GM19397 (cell line): ENCODE measurements around the gene CYB561.
"Not testable (repeated sequence)": the region's sequence is repeated elsewhere in the genome, so short reads cannot be mapped to it uniquely, and the experiment has no call there.

Source experiments
- ATAC-seq: cut with Tn5 transposase; IDR thresholded peaks from one replicate; pipeline ENCODE4 v1.9.1; 2021; ENCODE audit warnings: mild to moderate bottlenecking, moderate library complexity; ENCODE audit not compliant: unreplicated experiment

CYB561 gene

DNA sequence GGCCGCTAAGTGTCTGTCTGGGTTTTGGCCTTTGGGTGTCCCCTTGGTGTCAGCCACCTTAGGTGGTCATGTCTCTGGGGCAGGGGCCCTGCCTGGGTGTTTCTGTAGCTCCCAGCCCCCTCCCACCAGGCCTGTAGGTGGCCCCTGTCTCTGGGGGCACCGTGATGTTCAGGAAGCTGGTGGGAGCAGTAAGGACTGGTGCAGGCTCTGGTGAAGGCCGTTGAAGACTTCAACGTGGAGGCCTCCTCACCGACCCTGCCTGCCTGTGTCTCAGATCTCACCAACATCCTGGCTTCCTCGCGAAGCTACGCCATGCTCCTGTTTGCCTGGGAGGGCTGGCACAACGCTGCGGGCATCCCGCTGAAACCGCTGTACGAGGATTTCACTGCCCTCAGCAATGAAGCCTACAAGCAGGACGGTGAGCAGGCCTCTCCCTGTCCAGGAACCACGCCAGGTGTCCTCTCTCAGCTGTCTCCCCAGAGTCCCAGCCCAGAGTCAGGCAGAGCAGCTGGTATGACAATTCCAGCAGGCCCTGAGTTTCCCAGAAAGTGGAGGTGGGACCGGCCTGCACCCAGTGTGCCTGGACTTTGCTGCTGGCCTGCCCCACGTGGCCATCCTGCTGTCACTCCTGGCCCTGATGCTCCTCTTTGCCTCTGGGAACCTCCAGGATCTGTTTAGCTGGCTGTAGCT is 33.5 kb upstream of the CYB561 start:
- no peak for ATAC-seq

DNA sequence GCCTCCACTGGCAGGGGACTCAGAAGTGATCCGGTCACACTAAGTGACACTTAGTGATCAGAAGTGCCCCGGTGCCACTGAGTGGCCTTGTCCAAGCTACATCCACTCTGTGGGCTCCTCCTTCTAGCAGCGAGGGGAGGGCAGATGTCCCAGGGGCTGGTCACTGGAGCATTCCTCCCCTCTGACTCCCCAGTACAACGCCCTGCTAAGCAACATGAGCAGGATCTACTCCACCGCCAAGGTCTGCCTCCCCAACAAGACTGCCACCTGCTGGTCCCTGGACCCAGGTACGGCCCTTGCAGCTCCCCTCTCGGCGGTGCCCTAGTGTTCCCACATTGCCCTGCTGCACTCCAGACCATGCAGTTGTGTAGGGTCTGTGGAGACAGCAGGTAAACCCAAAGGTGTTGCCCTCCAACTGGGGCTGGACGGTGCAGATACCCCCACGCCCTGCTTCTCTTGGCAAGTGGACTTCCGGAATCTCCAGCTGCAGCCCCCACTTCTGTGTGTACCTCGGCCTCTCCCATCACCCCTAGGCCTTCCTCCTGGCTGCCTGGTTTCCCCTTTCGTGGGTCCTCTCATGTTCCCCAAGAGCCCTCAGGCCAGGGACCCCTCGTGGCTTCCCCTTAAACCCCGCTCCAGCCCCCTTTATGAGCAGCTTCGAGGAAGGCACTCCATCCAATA is 32.8 kb upstream of the CYB561 start:
- no peak for ATAC-seq

DNA sequence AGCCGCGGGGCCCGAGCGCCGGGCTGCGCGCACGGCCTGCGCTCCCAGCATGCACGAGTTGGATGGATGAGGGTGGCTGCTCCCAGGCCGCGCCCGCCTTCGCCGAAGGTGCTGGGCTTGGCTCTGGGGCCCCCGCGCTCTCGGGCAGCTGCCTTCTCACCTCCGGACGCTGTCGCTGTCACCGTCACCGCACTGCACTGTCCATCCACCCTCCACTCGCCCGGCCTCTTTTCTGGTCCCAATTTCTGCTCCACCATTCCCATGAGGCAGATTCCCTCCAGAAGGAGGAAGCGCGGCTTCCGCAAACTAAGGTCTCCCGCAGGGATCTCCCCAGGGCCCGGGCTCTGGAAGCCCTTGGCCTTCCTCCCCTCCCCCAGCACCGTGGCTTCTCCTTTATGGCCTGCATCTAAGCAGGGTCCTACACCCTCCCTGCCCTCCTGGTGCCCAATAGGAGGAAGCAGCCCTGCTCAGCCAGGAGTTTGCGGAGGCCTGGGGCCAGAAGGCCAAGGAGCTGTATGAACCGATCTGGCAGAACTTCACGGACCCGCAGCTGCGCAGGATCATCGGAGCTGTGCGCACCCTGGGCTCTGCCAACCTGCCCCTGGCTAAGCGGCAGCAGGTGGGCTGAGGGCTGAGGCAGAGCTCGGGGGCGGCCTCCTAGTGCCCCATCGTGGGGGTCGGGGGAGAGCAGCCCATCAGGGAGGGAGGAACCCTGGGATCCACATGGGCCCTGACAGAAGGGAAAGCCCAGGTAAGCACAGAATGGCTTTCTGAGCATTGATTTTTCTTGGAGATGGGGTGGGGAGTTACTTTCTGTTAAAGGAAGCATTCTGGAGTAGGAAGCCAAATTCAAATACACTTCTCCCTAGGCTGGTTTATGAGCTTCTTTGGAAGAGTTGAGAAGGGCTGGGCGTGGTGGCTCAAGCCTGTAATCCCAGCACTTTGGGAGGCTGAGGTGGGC is 31.7 kb upstream of the CYB561 start:
- ATAC-seq, result no peak

DNA sequence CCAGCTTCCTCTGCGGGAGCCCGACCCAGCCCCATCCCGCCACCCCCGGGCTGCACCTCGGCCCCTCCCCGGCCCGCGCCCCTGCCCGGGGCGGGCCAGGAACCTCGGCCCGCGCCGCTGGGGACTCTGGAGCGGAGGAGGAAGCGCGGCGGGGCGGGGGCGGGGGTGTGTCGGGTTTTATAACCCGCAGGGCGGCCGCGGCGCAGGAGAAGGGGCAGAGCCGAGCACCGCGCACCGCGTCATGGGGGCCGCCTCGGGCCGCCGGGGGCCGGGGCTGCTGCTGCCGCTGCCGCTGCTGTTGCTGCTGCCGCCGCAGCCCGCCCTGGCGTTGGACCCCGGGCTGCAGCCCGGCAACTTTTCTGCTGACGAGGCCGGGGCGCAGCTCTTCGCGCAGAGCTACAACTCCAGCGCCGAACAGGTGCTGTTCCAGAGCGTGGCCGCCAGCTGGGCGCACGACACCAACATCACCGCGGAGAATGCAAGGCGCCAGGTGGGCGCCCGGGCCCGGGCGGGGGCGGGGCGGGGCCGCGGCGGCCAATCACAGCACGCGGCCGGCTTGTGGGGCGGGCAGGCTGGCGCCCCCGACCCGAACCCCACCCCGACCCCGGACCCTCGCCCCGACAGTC is 30.9 kb upstream of the CYB561 start, which contains the start of gene ACE:
TSS of gene ACE (plus strand) at position 208 of the 626 bp plus-strand sequence. CDS start at position 242, 34 bp downstream.
- no peak for ATAC-seq

DNA sequence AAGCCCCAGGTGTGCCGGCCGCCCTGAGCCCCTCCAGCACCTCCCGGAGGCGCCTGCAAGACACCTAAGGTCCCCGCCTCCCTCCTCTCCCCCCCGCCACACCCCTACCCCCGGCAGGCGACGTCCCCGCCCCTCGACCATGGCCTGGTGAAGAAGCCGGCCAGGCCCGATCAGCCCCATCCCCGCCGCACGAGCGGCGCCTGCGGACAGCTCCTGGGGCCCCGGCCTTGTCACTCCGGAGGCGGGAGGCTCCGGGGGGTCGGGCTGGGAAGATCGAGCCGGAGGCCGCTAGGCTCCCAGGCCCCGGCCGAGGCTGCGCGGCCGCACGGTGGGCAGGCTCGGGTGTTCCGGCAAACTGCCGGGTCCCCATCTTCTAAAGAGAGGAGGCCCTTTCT is 30.4 kb upstream of the CYB561 start:
- ATAC-seq, result no peak

DNA sequence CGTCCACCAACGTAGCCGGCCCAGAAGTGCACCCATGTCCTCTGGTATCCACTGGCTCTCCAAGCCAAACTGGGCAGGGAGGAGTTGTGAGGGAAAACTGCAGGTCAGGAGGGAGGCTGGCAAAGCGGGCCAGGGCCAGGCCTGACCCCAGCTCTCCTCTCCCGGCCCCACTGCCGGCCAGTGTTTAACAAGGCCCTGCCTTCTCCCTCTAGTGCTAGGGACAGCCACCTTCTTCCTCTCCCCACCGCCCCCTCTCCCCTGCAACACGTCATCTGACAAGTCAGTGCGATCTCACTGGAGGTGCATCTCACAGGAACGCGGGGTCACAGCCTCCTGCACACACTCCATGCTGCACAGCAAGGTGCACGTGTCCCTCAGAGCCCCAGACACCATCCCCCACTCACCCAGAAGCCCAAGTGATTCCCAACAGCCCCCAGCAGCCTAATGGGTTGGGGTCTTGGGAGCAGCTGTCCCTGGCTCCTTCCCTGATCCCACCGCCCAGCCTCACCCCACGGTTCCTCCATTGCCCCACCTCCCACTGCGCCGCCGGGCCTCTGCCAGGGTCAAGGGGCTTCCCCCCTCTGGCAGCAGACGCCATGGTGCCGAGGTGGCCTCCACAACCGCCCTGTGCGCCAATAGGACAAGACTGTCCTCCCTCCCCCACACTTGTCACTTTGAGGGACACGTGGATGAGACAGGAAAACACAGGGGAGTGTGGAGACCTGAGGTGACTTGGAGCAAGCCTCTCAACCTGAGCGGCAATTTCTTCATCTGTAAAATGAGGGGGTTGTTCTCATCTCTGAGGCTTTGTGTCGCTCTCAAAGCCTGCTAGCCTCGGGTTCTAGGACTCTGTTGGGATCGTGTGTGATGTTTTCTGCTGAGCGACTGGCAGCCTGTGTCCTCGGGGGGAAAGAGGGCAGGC is 29.6 kb upstream of the CYB561 start:
- ATAC-seq, result no peak

DNA sequence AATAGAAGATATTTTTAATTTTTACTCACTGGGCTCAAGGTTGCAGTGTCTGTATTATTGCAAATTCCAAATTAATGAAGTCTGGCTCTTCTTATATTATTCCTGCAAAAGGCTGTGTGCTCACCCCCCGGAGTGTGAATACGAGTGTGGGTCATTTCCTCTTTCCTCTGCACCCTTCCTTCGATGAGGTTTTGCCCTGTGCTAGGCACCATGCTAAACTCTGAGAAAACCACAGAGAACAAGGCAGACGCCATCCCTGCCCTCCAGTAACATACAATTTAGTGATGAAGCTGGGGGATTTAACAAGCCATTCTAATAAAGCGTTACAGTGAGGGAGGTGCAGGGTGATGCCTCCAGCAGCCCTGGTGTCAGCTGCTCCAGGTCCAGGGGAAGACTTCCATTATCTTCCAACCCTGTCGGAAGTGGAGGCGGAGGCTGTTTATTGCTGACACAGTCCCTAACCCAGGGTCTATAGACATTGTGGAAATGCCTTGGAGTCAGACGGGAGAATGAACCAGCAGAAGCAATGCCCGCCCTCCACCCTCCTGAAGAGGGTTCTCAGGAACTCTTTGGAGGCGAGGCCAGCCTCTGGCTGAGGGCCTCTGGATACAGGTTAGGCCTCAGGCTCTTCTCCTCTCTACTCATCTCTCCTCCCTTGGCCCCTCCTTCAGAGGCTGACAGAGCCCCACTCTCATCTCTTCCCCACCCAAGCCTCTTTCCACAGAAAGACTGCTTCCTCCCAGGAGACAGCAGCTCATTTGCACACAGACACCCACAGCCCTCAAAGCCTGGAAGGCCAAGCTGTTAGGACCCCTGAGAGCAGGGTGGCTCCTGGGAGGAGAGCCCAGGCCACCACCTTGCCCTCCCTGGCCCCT is 28.7 kb upstream of the CYB561 start:
- no peak for ATAC-seq

DNA sequence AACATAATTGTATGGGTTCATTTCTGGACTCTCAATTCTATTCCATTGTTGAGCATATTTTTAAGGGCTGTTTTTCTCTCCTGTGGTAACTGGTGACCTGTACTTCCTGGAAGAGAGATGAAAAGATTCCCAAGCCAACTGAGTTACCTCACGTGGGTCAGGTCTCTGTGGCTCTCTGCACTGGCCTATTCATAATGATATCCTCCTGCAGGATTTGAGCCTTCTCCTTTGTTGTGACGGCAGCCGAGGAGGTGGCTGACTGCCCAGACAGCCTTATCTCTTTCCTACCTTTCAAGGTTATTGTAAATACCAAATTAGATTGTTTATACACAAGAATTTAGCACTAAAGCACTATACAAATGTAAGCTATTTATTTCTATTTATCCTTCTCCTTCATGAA is 28.1 kb upstream of the CYB561 start:
- no peak for ATAC-seq

DNA sequence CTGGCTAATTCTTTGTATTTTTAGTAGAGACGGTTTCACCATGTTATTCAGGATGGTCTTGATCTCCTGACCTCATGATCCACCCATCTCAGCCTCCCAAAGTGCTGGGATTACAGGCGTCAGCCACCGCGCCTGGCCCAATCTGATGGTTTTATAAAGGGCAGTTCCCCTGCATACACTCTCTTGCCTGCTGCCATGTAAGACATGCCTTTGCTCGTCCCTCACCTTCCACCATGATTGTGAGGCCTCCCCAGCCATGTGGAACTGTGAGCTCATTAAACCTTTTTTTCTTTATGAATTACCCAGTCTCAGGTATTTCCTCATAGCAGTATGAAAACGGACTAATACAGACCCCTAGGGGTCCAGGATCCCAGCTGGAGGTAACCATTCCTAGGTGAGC is 22.0 kb upstream of the CYB561 start:
- ATAC-seq, result not testable (repeated sequence)

DNA sequence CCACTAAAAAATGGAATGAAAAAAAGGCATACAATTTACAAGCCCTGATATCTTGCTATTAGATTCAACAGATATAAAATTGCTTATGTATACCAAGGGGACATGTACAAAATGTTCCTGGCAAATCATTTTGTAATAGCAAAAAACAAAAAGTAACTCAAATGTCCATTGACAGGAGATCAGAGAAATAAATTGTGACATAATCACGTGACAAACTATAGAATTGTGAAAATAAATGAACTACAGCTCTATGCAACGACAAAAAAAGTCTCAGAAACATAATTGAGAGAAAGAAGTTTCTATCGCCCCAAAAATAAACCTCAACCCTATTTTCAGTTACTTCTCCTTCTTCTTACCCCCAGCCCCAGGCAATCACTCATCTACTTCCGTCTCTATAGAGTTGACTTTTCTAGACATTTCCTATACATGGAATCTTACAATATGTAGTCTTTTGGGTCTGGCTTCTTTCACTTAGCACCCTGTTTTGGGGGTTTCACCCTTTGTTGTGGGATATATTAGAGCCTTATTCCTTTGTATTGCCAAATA is 18.7 kb upstream of the CYB561 start:
- ATAC-seq, result no peak

DNA sequence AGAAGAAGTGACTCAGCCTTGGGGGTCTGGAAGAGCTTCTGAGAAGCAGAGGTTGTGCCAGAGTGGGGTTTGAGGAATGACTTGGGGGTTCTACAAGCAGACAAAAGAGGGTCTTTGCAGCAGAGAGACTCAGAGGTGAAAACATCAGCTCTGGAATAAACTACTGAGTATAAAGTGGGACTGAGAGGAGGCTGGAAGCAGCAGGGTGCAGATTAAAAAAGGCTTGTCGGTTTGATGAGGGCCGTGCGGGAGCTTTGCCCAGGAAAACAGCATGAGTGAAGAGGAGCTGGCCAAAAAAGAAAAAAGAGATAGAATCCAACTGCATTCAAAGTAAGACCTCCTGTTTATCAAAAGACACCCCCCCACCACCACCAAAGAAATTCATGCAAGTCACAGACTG is 17.7 kb upstream of the CYB561 start:
- no peak for ATAC-seq

DNA sequence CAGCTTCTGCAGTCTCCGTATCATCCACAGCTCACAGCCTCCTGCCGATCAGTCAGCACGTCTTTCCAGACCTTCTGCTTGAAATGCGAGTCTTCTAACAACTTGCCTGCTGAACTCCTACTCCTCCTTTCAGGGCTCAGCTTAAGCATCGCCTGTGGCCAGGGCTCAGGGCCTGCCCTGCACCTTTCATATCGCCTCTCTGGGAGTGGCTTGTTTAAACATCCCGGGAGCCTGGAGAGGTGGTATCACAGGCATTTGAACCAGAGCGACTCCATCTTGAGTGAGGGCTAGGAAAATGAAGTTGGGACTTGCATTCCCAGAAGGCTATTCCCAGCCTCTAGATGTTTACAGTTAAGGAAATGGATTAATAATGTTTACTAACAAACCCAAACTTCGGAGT is 13.9 kb upstream of the CYB561 start:
- no peak for ATAC-seq

DNA sequence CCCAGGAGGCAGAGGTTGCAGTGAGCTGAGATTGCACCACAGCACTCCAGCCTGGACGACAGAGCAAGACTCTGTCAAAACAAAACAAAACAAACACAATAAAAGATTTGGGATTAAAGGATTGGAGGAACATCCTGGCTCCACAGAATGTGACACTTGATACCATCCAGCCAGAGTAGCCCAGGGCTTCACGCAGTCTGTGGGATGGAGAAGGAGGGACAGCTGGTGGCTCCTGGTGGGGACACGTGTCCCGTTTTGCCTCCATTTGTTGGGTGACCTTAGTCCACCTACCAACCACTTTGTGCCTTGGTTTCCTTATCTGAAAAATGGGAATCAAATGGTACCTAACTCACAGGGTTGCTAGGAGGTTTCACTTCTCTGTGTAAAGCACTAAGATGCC is 12.4 kb upstream of the CYB561 start:
- ATAC-seq, result no peak

DNA sequence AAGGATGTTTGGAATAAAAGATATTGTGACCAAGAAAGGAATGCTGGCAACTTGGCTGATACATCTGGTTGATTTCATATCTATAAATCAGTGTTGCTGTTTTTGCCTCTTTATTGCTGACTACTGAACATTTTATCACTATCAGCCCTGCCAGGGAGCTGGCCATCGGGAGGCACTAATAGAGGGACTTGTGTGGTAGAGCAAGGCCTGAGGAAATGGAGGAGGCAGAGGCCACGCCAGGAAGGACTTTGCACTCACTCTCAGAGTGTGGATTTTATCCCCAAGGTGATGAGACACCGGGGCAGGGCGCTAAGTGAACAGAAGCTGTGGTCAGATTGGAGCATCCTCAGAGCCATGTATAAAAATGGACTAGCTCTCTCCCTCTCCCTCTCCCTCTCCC is 9.3 kb upstream of the CYB561 start:
- ATAC-seq, result no peak

DNA sequence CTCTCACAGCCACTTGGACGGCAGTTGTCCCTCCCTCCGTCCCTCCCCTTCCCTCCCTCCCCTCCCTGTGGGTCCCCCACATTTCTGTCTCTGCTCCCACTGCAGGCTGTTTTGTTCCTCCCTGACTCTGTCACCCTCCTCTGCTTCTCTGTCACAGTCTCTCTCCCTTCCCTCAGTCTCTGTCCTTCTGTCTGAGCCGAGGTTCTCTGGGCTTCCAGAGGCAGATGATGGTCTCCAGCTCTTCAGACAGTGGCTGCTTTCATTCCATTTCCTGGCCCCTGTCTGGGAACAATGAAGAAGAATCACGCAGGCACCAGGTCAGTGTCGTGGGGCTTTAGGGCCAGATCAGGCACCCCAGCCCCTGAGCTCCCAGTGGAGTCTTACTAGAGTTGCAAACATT is 8.8 kb upstream of the CYB561 start:
- ATAC-seq, result no peak

DNA sequence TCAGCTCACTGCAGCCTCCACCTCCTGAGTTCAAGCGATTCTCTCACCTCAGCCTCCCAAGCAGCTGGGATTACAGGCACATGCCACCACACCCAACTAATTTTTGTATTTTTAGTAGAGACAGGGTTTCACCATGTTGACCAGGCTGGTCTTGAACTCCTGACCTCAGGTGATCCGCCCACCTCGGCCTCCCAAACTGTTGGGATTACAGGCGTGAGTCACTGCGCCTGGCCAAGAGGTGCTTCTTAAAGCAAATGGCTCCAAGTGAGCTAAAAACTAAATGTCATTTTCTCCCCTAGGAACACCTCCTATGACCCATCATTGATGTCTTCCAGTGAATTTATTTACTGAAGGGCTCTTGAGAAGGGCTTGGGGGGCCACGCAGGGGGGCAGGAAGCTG is 8.3 kb upstream of the CYB561 start:
- not testable (repeated sequence) for ATAC-seq

DNA sequence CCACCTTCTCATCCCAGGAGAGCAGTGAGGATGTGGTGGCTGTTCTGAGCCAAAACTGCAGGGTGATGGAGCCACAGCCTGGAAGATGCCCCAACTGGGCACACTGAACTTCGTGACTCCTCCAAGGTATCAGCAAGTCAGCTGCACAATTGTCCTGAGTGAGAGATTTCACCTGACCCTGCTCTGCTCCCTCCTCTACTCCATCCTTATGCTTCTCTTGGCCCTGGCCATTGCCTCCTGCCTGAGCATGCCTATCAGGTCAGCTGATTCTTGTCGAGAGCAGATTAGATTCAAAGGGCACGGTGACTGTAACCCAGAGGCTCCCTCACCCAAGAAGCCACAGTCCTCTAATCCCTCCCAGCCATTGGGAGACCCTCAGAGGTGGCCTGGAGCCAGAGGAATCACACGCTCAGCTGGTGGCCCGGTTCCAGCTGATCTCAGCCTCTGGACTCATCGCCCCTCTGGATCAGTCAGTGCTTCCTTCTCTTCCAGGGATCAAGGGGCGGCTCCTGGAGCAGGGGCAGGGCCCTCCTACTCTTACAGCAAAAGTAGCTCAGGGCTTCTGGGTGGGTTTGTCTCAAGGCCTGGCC is 7.0 kb upstream of the CYB561 start:
- no peak for ATAC-seq
